K562 (cell line): ENCODE measurements around the gene KIAA0513. TPM values are rescaled to one million over a fixed set of nuclear protein-coding genes. Genes with fewer than 3 reads are reported as not detected.

ENCODE experiments used
- ATF7 ChIP-seq: fragments of 450-650 bp; IDR thresholded peaks from 2 replicates; pipeline ENCODE4 v1.7.1; 2014; ENCODE audit warnings: mild to moderate bottlenecking, moderate library complexity
- BRCA1 ChIP-seq, 2 experiments: fragments of 450-650 bp in 1 of 2; sonication (generic) in 1 of 2; formaldehyde crosslinking in 1 of 2; IDR thresholded peaks; 2 replicates each; pipeline versions ENCODE4 v1.5.0 to v1.6.1; 2017 to 2020; ENCODE audit warnings: mild to moderate bottlenecking in 1 of 2, missing genetic modification reagents in 1 of 2
- CBFA2T2 ChIP-seq: fragments of 450-650 bp; conservative IDR thresholded peaks from 2 replicates; pipeline ENCODE4 v1.6.1; 2017; ENCODE audit warnings: mild to moderate bottlenecking
- EP400 ChIP-seq: fragments of 450-650 bp; IDR thresholded peaks from 2 replicates; pipeline ENCODE4 v1.6.1; 2017; ENCODE audit warnings: antibody characterized with exemption, mild to moderate bottlenecking, moderate library complexity
- ESRRA ChIP-seq: fragments of 450-650 bp; IDR thresholded peaks from 2 replicates; pipeline ENCODE4 v1.6.1; 2014; ENCODE audit warnings: low read depth, mild to moderate bottlenecking, moderate library complexity, borderline replicate concordance
- ETS2 ChIP-seq: IDR thresholded peaks from 2 replicates; pipeline ENCODE4 v1.6.1; 2016; ENCODE audit warnings: borderline replicate concordance, missing genetic modification characterization, mild to moderate bottlenecking, moderate library complexity, missing compliant biosample characterization; ENCODE audit not compliant: poor library complexity, severe bottlenecking
- FOXP1 ChIP-seq: sonication (generic); formaldehyde crosslinking; IDR thresholded peaks from 2 replicates; pipeline ENCODE4 v1.8.0; 2022; ENCODE audit warnings: mild to moderate bottlenecking, missing genetic modification reagents
- GABPB2 ChIP-seq: fragments of 250-450 bp; sonication (Bioruptor Pico); conservative IDR thresholded peaks from 2 replicates; pipeline ENCODE4 v1.5.1; 2021; ENCODE audit warnings: mild to moderate bottlenecking
- IFI16 ChIP-seq: fragments of 250-450 bp; sonication (Bioruptor Pico); IDR thresholded peaks from 2 replicates; pipeline ENCODE4 v2.1.2; 2022; ENCODE audit warnings: mild to moderate bottlenecking, inconsistent platforms
- KAT7 ChIP-seq: sonication (generic); formaldehyde crosslinking; IDR thresholded peaks from 2 replicates; pipeline ENCODE4 v1.8.0; 2022; ENCODE audit warnings: missing genetic modification reagents, mild to moderate bottlenecking, borderline replicate concordance
- KLF6 ChIP-seq: fragments of 250-450 bp; sonication (Bioruptor Pico); IDR thresholded peaks from 2 replicates; pipeline ENCODE4 v1.4.0; 2020; ENCODE audit warnings: mild to moderate bottlenecking, moderate library complexity, borderline replicate concordance
- MECOM ChIP-seq: fragments of 250-450 bp; sonication (Bioruptor Pico); IDR thresholded peaks from 2 replicates; pipeline ENCODE4 v1.8.0; 2022; ENCODE audit warnings: inconsistent platforms
- MEF2D ChIP-seq: conservative IDR thresholded peaks from 2 replicates; pipeline ENCODE4 v1.6.1; 2016; ENCODE audit warnings: low read depth, missing genetic modification characterization, missing compliant biosample characterization
- MTA1 ChIP-seq: fragments of 450-650 bp; IDR thresholded peaks from 2 replicates; pipeline ENCODE4 v1.6.1; 2017; ENCODE audit warnings: borderline replicate concordance
- MYBL2 ChIP-seq, 2 experiments: fragments of 450-650 bp in 1 of 2; sonication (generic) in 1 of 2; formaldehyde crosslinking in 1 of 2; IDR thresholded peaks; 2 replicates each; pipeline versions ENCODE4 v1.6.1 to v1.8.1; 2017 to 2022; ENCODE audit warnings: borderline replicate concordance in 1 of 2, inconsistent platforms in 1 of 2, low read depth in 1 of 2, mild to moderate bottlenecking in 1 of 2, missing genetic modification reagents in 1 of 2, moderate library complexity in 1 of 2
- NFIC ChIP-seq: fragments of 450-650 bp; IDR thresholded peaks from 2 replicates; pipeline ENCODE4 v1.6.1; 2017; ENCODE audit warnings: mild to moderate bottlenecking, inconsistent platforms
- NFYB ChIP-seq: IDR thresholded peaks from 2 replicates; pipeline ENCODE4 v1.6.1; 2011; ENCODE audit warnings: mild to moderate bottlenecking, moderate library complexity; ENCODE audit not compliant: insufficient read length; ENCODE audit errors: extremely low read depth
- NRF1 ChIP-seq, 2 experiments: fragments of 450-650 bp; IDR thresholded peaks in 1 of 2; conservative IDR thresholded peaks in 1 of 2; 2 replicates each; pipeline ENCODE4 v1.6.1; 2014; ENCODE audit warnings: mild to moderate bottlenecking in 2 of 2
- POLR2AphosphoS2 ChIP-seq: IDR thresholded peaks from 2 replicates; pipeline ENCODE4 v1.6.1; 2012; ENCODE audit warnings: low read length, improper control_type of control experiment
- RBM15 ChIP-seq: fragments of 200-400 bp; formaldehyde crosslinking; IDR thresholded peaks from 2 replicates; pipeline ENCODE4 v1.6.1; 2018; ENCODE audit warnings: mild to moderate bottlenecking, low read length, moderate library complexity; ENCODE audit not compliant: insufficient read depth
- SREBF1 ChIP-seq: fragments of 150-350 bp; IDR thresholded peaks from 2 replicates; pipeline ENCODE4 v1.6.1; 2014; ENCODE audit warnings: antibody characterized with exemption, low read depth, low read length, borderline replicate concordance
- ZC3H8 ChIP-seq: fragments of 450-650 bp; IDR thresholded peaks from 2 replicates; pipeline ENCODE4 v1.6.1; 2017
- ZFPM2 ChIP-seq: fragments of 250-450 bp; sonication (Bioruptor Pico); IDR thresholded peaks from 2 replicates; pipeline ENCODE4 v1.5.1; 2022; ENCODE audit warnings: mild to moderate bottlenecking
- ZKSCAN8 ChIP-seq: fragments of 200-800 bp; sonication (Bioruptor generic); IDR thresholded peaks from 2 replicates; pipeline ENCODE4 v1.6.1; 2016; ENCODE audit warnings: missing genetic modification characterization, missing compliant biosample characterization
- ZNF133 ChIP-seq: fragments of 250-450 bp; sonication (Bioruptor Pico); IDR thresholded peaks from 2 replicates; pipeline ENCODE4 v1.4.0; 2020; ENCODE audit warnings: mild to moderate bottlenecking
- ZNF212 ChIP-seq: fragments of 450-650 bp; formaldehyde crosslinking; IDR thresholded peaks from 2 replicates; pipeline ENCODE4 v1.4.0; 2020; ENCODE audit warnings: mild to moderate bottlenecking
- ZNF217 ChIP-seq: sonication (generic); formaldehyde crosslinking; IDR thresholded peaks from 2 replicates; pipeline ENCODE4 v1.8.0; 2022; ENCODE audit warnings: mild to moderate bottlenecking, missing genetic modification reagents
- ZNF436 ChIP-seq: fragments of 250-450, 450-650 bp; sonication (Bioruptor Pico); formaldehyde crosslinking; IDR thresholded peaks from 2 replicates; pipeline ENCODE4 v1.7.0; 2020; ENCODE audit warnings: mild to moderate bottlenecking
- ZNF584 ChIP-seq: fragments of 200-800 bp; sonication (Bioruptor generic); IDR thresholded peaks from 2 replicates; pipeline ENCODE4 v1.6.1; 2016; ENCODE audit warnings: low read depth, mild to moderate bottlenecking, missing genetic modification characterization, missing compliant biosample characterization
- polyA plus RNA-seq, 8 experiments: library from polyadenylated mRNA; depleted of rRNA in 4 of 8; stranded (reverse) in 5 of 8; unstranded in 3 of 8; fragments of >200 nt; fragmentation: Nextera tagmentation in 2 of 8; fragmentation: Illumina TruSeq in 1 of 8; extraction: Ambion mirVana in 2 of 8; extraction: Trizol in 1 of 8; gene quantifications; 2 replicates each; pipeline versions ENCODE4 v1.2.1 to v1.2.3, GENCODE V29; 2011 to 2014; ENCODE audit warnings: inconsistent platforms in 1 of 8, missing spikeins in 1 of 8
- total RNA-seq, 7 experiments: library from RNA; depleted of rRNA in 6 of 7; stranded (reverse); fragments of >200 nt in 6 of 7; fragmentation: Illumina TruSeq in 2 of 7; extraction: Trizol in 2 of 7; gene quantifications; 2 replicates each; pipeline versions ENCODE4 v1.2.1 to v1.2.3, GENCODE V29; 2011 to 2021; ENCODE audit warnings: low replicate concordance in 1 of 7
- TF ChIP-seq, protein P1 (sequence below): fragments of 250-450 bp; sonication (Bioruptor Pico); IDR thresholded peaks from 2 replicates; pipeline ENCODE4 v1.8.0; 2021; ENCODE audit warnings: moderate library complexity, mild to moderate bottlenecking, inconsistent platforms

Gene KIAA0513
- total and polyA plus RNA-seq, 9 of the 15 experiments (the other 6 are each of a cell fraction or from before 2014, with no cell fraction given) = 0.18 to 13.7 (median 10.2) TPM

DNA sequence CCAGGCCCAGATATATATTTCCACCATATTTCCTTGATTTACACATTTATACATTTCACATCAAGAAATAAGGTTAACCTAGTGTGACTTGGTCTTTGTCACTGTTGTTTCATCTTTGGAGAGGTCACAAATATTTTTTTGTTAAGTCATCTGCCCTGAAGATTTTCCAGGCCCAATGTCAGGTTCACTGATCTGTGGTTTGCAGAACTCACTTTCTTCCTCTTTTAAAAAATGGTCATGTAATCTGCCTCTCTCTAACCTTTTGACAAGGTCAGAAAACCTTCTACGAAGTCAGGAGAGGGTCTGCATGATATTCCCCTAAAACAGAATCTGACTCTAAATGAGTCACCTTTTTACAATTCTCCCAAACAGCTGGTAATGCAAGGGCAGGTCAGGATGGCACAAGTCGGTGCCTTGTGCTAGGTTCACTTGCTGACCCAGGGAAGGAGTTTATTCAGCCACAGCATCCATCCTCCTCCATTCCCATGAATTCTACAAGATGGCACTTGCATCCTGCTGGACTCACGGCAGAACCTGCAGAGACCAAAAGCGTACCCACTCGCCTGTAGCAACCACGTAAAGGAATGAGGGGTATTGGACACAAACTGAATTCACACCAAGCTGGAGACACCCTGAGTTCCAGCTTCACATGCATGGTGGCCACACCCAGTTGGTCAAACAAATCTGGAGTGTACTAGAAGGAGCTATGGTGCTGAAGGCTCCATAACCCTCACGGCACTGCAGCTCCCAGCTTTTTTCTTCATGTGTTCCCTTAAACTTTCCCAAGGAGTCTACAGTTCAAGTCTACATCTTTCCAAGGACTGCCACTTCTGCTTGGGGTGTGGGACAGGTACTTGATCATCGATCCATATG is 1.6 kb upstream of the KIAA0513 start (continued):
- no peak for TF ChIP-seq EP400
- TF ChIP-seq FOXP1 (CRISPR knock-in tag) = no peak
- TF ChIP-seq MEF2D (tag) = no peak
- TF ChIP-seq ZKSCAN8 (CRISPR knock-in tag) = no peak
- TF ChIP-seq KAT7 (CRISPR knock-in tag) = no peak
- TF ChIP-seq SREBF1 = no peak
- TF ChIP-seq ZNF133 (CRISPR knock-in tag) = no peak
- TF ChIP-seq BRCA1 (IDR thresholded peaks at IDR 0.05) = no peak
- TF ChIP-seq BRCA1 (CRISPR knock-in tag; IDR thresholded peaks at IDR 0.05) = no peak
- TF ChIP-seq CBFA2T2 = no peak
- TF ChIP-seq NFIC = peak; percentile 50
- no peak for TF ChIP-seq MYBL2 (IDR thresholded peaks at IDR 0.05; ENCODE audit: low read depth)
- TF ChIP-seq MYBL2 (CRISPR knock-in tag; IDR thresholded peaks at IDR 0.05; ENCODE audit: borderline replicate concordance) = no peak
- TF ChIP-seq ZNF436 (CRISPR knock-in tag) = no peak
- TF ChIP-seq ZNF212 (CRISPR knock-in tag) = no peak
- peak; percentile 95 for TF ChIP-seq ESRRA
- no peak for TF ChIP-seq RBM15
- TF ChIP-seq MTA1 = no peak
- TF ChIP-seq IFI16 (CRISPR knock-in tag) = no peak
- TF ChIP-seq ZC3H8 = no peak
- TF ChIP-seq, protein P1, sequence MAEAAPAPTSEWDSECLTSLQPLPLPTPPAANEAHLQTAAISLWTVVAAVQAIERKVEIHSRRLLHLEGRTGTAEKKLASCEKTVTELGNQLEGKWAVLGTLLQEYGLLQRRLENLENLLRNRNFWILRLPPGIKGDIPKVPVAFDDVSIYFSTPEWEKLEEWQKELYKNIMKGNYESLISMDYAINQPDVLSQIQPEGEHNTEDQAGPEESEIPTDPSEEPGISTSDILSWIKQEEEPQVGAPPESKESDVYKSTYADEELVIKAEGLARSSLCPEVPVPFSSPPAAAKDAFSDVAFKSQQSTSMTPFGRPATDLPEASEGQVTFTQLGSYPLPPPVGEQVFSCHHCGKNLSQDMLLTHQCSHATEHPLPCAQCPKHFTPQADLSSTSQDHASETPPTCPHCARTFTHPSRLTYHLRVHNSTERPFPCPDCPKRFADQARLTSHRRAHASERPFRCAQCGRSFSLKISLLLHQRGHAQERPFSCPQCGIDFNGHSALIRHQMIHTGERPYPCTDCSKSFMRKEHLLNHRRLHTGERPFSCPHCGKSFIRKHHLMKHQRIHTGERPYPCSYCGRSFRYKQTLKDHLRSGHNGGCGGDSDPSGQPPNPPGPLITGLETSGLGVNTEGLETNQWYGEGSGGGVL (CRISPR knock-in tag) = no peak
- TF ChIP-seq KLF6 (CRISPR knock-in tag) = no peak
- no peak for TF ChIP-seq ZNF584 (CRISPR knock-in tag)
- no peak for TF ChIP-seq GABPB2 (CRISPR knock-in tag)
- no peak for TF ChIP-seq ZNF217 (CRISPR knock-in tag)
- TF ChIP-seq NRF1 (conservative IDR thresholded peaks at IDR 0.05 in 1 of 2, IDR thresholded peaks at IDR 0.05 in 1 of 2) = no peak
- TF ChIP-seq MECOM (CRISPR knock-in tag) = no peak
- TF ChIP-seq ETS2 (tag) = no peak
- TF ChIP-seq ATF7 = 0 out of 2 replicates have a peak, but pooled peaks have one; percentile 16
- TF ChIP-seq NFYB = no peak
- TF ChIP-seq POLR2AphosphoS2 = no peak
- TF ChIP-seq ZFPM2 (CRISPR knock-in tag) = no peak
